HCT116 (cell line): ENCODE data around the gene ATAD1. TPM values are rescaled to one million over a fixed set of nuclear protein-coding genes. Genes with fewer than 3 reads are reported as not detected.

Source experiments
- ATAC-seq: fragments of 200-7000 bp; cut with Tn5 transposase; 2 replicates; pipeline ENCODE4 v1.9.1; 2020; ENCODE audit warnings: mild to moderate bottlenecking, moderate library complexity
- BruUV-seq: library from RNA; stranded (reverse); fragments of 400-500 nt; replicated peaks from 2 replicates; lab custom pipeline; 2021; lab: Mats Ljungman, UMichigan
- CTCF ChIA-PET: fragments of 300-600 bp; sonication (Branson Sonifier 250); formaldehyde crosslinking; loops from one replicate; lab custom pipeline; 2021; ENCODE audit warnings: antibody characterized with exemption; lab: Charles Lee
- POLR2A ChIA-PET: fragments of 300-600, 350-600 bp; sonication (Branson Sonifier 250); formaldehyde crosslinking; loops from one replicate; lab custom pipeline; 2021; ENCODE audit warnings: antibody characterized with exemption; lab: Charles Lee
- RAD21 ChIA-PET, 2 experiments: fragments of 300-600 bp; sonication (Branson Sonifier 250); formaldehyde crosslinking; loops; one replicate each; lab custom pipeline; 2023; ENCODE audit warnings: low total read pairs in 2 of 2; ENCODE audit not compliant: uncharacterized antibody in 2 of 2, unreplicated experiment in 2 of 2, low non-redundant PET in 1 of 2; lab: Charles Lee
- DNase-seq: peaks from one replicate; pipeline ENCODE4 v3.0.0-alpha.2; 2010; ENCODE audit warnings: low read depth, low spot score
- H2AFZ ChIP-seq: fragments of 200-600 bp; shearing (Covaris generic), sonication (generic); 2 replicates; pipeline ENCODE4 v1.6.1; 2017; ENCODE audit warnings: low read depth, mixed run types, mixed read lengths, antibody characterized with exemption, low read length; ENCODE audit not compliant: poor library complexity, severe bottlenecking
- H3K27ac ChIP-seq: 2 replicates; pipeline ENCODE4 v1.5.1; 2012; ENCODE audit warnings: low read depth, low read length
- H3K27me3 ChIP-seq: fragments of 200-600 bp; sonication (generic); 2 replicates; pipeline ENCODE4 v1.6.1; 2016; ENCODE audit warnings: mixed run types, low read length, mixed read lengths; ENCODE audit not compliant: insufficient read depth
- H3K36me3 ChIP-seq, 2 experiments: fragments of 200-500 bp in 1 of 2; fragments of 200-600 bp in 1 of 2; sonication (Bioruptor generic) in 1 of 2; sonication (generic) in 1 of 2; 2 replicates each; pipeline versions ENCODE4 v1.5.1 to v1.6.1; 2014 to 2016; ENCODE audit warnings: low read length in 2 of 2, inconsistent platforms in 1 of 2, mixed read lengths in 1 of 2, mixed run types in 1 of 2; ENCODE audit not compliant: insufficient read depth in 2 of 2, control insufficient read depth in 1 of 2
- H3K4me1 ChIP-seq, 2 experiments: fragments of 200-600 bp in 1 of 2; sonication (generic) in 1 of 2; 2 replicates each; pipeline versions ENCODE4 v1.5.1 to v1.6.1; 2012 to 2017; ENCODE audit warnings: low read length in 2 of 2, inconsistent platforms in 1 of 2, mild to moderate bottlenecking in 1 of 2, mixed read lengths in 1 of 2, mixed run types in 1 of 2, moderate library complexity in 1 of 2; ENCODE audit not compliant: insufficient read depth in 2 of 2, control insufficient read depth in 1 of 2
- H3K4me2 ChIP-seq: fragments of 200-600 bp; sonication (generic); 2 replicates; pipeline ENCODE4 v1.6.1; 2017; ENCODE audit warnings: mixed run types, low read length, mixed read lengths
- H3K4me3 ChIP-seq, 2 experiments: fragments of 200-600 bp in 1 of 2; sonication (generic) in 1 of 2; replicated peaks in 1 of 2; 2 replicates each; pipeline ENCODE4 v1.5.1; 2011 to 2016; ENCODE audit warnings: low read length in 2 of 2, control low read depth in 1 of 2, low read depth in 1 of 2, mild to moderate bottlenecking in 1 of 2, mixed read lengths in 1 of 2, mixed run types in 1 of 2
- H3K79me2 ChIP-seq: fragments of 200-600 bp; sonication (generic); 2 replicates; pipeline ENCODE4 v1.6.1; 2017; ENCODE audit warnings: mild to moderate bottlenecking, mixed run types, low read length, moderate library complexity, mixed read lengths; ENCODE audit not compliant: insufficient read depth
- H3K9ac ChIP-seq: fragments of 200-600 bp; sonication (generic); 2 replicates; pipeline ENCODE4 v1.6.1; 2016; ENCODE audit warnings: low read length, mixed read lengths
- H3K9me2 ChIP-seq: fragments of 200-600 bp; sonication (generic), shearing (Covaris generic); 2 replicates; pipeline ENCODE4 v1.6.1; 2017; ENCODE audit warnings: mixed run types, mild to moderate bottlenecking, moderate library complexity; ENCODE audit not compliant: insufficient read depth
- H3K9me3 ChIP-seq, 2 experiments: fragments of 200-500 bp in 1 of 2; fragments of 200-600 bp in 1 of 2; sonication (Bioruptor generic) in 1 of 2; sonication (generic) in 1 of 2; 2 replicates each; pipeline ENCODE4 v1.6.1; 2014 to 2017; ENCODE audit warnings: low read length in 2 of 2, mixed read lengths in 2 of 2, inconsistent platforms in 1 of 2, low read depth in 1 of 2, mild to moderate bottlenecking in 1 of 2, mixed run types in 1 of 2, moderate library complexity in 1 of 2; ENCODE audit not compliant: control insufficient read depth in 1 of 2, insufficient read depth in 1 of 2
- H4K20me1 ChIP-seq: fragments of 200-600 bp; sonication (generic), shearing (Covaris generic); 2 replicates; pipeline ENCODE4 v1.6.1; 2017; ENCODE audit warnings: mixed run types, mild to moderate bottlenecking, moderate library complexity; ENCODE audit not compliant: insufficient read depth
- CBX3 ChIP-seq: IDR thresholded peaks from 2 replicates; pipeline ENCODE4 v1.6.1; 2012; ENCODE audit warnings: low read depth
- CEBPB ChIP-seq: IDR thresholded peaks from 2 replicates; pipeline ENCODE4 v1.6.1; 2012; ENCODE audit warnings: low read depth
- ELF1 ChIP-seq: IDR thresholded peaks from 2 replicates; pipeline ENCODE4 v1.6.1; 2012; ENCODE audit warnings: low read depth, borderline replicate concordance
- EZH2 ChIP-seq: fragments of 200-600 bp; sonication (generic); IDR thresholded peaks from 2 replicates; pipeline ENCODE4 v1.6.1; 2017; ENCODE audit warnings: antibody characterized with exemption, mixed run types
- EZH2phosphoT487 ChIP-seq: fragments of 200-600 bp; IDR thresholded peaks from 2 replicates; pipeline ENCODE4 v1.6.1; 2018; ENCODE audit warnings: antibody characterized with exemption, borderline replicate concordance
- FOSL1 ChIP-seq: IDR thresholded peaks from 2 replicates; pipeline ENCODE4 v1.6.1; 2012; ENCODE audit warnings: low read depth
- JUND ChIP-seq: IDR thresholded peaks from 2 replicates; pipeline ENCODE4 v1.6.1; 2012
- POLR2A ChIP-seq: IDR thresholded peaks from 2 replicates; pipeline ENCODE4 v1.7.0; 2011; ENCODE audit warnings: borderline replicate concordance; ENCODE audit not compliant: insufficient read depth, insufficient read length; ENCODE audit errors: extremely low read depth
- POLR2AphosphoS5 ChIP-seq: IDR thresholded peaks from 2 replicates; pipeline ENCODE4 v1.6.1; 2011; ENCODE audit warnings: mild to moderate bottlenecking, low read depth, low read length, moderate library complexity
- RAD21 ChIP-seq: IDR thresholded peaks from 2 replicates; pipeline ENCODE4 v1.6.1; 2012; ENCODE audit warnings: low read depth, mild to moderate bottlenecking
- REST ChIP-seq: IDR thresholded peaks from 2 replicates; pipeline ENCODE4 v1.6.1; 2012; ENCODE audit warnings: low read depth
- SP1 ChIP-seq: IDR thresholded peaks from 2 replicates; pipeline ENCODE4 v1.6.1; 2012; ENCODE audit warnings: low read depth
- SRF ChIP-seq: IDR thresholded peaks from 2 replicates; pipeline ENCODE4 v1.6.1; 2012; ENCODE audit warnings: low read depth
- YY1 ChIP-seq: IDR thresholded peaks from 2 replicates; pipeline ENCODE4 v1.6.1; 2011; ENCODE audit warnings: low read length, low read depth, moderate library complexity, mild to moderate bottlenecking; ENCODE audit not compliant: insufficient replicate concordance; ENCODE audit errors: extremely low read depth
- ZBTB33 ChIP-seq: IDR thresholded peaks from 2 replicates; pipeline ENCODE4 v1.6.1; 2011; ENCODE audit warnings: mild to moderate bottlenecking, low read length, moderate library complexity; ENCODE audit not compliant: insufficient replicate concordance; ENCODE audit errors: extremely low read depth
- ZFX ChIP-seq: fragments of 450-650 bp; IDR thresholded peaks from 2 replicates; pipeline ENCODE4 v1.6.1; 2017
- intact Hi-C: fragments of 100-400 bp; cut with micrococcal nuclease; formaldehyde crosslinking; loops from 2 replicates; pipeline ENCODE4 v1.10.0; 2022
- total RNA-seq: library from RNA; stranded (reverse); gene quantifications from one replicate; pipeline ENCODE4 v1.2.1, GENCODE V29; 2021; ENCODE audit not compliant: unreplicated experiment
- TF ChIP-seq, protein P1 (sequence below): IDR thresholded peaks from 2 replicates; pipeline ENCODE4 v1.6.1; 2012
- TF ChIP-seq, protein P2 (sequence below): IDR thresholded peaks from 2 replicates; pipeline ENCODE4 v1.6.1; 2012

Gene ATAD1
- total RNA-seq, 1 experiment from 2014 or later = 66.4 TPM

GRCh38 chr10:87865241-87865881 lies 47.3 kb upstream of the ATAD1 start:
- H3K4me1 ChIP-seq = peaks cover 14 to 28% of the 10 kb centered on the region in 2 experiments; a peak in 3 of 4 replicates
- ChIA-PET RAD21 (no interaction called here), CTCF (no interaction called here), POLR2A (no interaction called here)
- ATAC-seq (no peak), DNase-seq (no peak)
- 0 out of 4 replicates have a peak, but pooled peaks cover 0 to 6% of the 10 kb centered on the region in 2 experiments for H3K36me3 ChIP-seq
- H3K79me2 ChIP-seq = peaks cover 69% of the 10 kb centered on the region
- no peak overlapping the region for H3K27ac ChIP-seq
- H3K9me2 ChIP-seq = no peaks in the 10 kb centered on the region
- no peak overlapping the region for H2AFZ ChIP-seq
- TSS peak; percentile 43 for BruUV-seq
- H3K9me3 ChIP-seq = no peaks in the 10 kb centered on the region
- H4K20me1 ChIP-seq = peaks cover 10% of the 10 kb centered on the region; the same call in 1 of the 2 replicates
- H3K4me3 ChIP-seq = peak overlapping the region; percentile 84 to 93
- intact Hi-C loops = no loop called here
- TF ChIP-seq, protein P1, sequence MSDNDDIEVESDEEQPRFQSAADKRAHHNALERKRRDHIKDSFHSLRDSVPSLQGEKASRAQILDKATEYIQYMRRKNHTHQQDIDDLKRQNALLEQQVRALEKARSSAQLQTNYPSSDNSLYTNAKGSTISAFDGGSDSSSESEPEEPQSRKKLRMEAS = no peak
- TF ChIP-seq SP1 (no peak), EZH2 (no peak), POLR2A (no peak), EZH2phosphoT487 (no peak), CEBPB (no peak), POLR2AphosphoS5 (no peak), ZFX (no peak), ZBTB33 (no peak), YY1 (no peak), RAD21 (no peak), CBX3 (no peak), FOSL1 (no peak), JUND (no peak), SRF (no peak), REST (no peak), ELF1 (no peak)
- TF ChIP-seq, protein P2, sequence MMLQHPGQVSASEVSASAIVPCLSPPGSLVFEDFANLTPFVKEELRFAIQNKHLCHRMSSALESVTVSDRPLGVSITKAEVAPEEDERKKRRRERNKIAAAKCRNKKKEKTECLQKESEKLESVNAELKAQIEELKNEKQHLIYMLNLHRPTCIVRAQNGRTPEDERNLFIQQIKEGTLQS = no peak
- peak overlapping the region; percentile 88 for H3K9ac ChIP-seq
- no peaks in the 10 kb centered on the region for H3K27me3 ChIP-seq
- H3K4me2 ChIP-seq = peak overlapping the region; percentile 97
